HepG2 (cell line): ENCODE measurements around the gene STC2. TPM values are rescaled to one million over a fixed set of nuclear protein-coding genes. Genes with fewer than 3 reads are reported as not detected.

Experiments
- ATAC-seq: fragments of 200-7000 bp; cut with Tn5 transposase; 3 replicates; pipeline ENCODE4 v1.9.1; 2020; ENCODE audit warnings: mild to moderate bottlenecking, moderate library complexity
- BruUV-seq: library from RNA; stranded (reverse); fragments of 400-500 nt; replicated peaks from 2 replicates; lab custom pipeline; 2021; lab: Mats Ljungman, UMichigan
- CTCF ChIA-PET: fragments of 300-600 bp; formaldehyde crosslinking; extraction: SDS; loops from one replicate; lab custom pipeline; 2021; ENCODE audit warnings: low total read pairs, inconsistent platforms, low intra/inter-chr PET ratio; lab: Yijun Ruan, JAX
- POLR2A ChIA-PET: fragments of 350-600 bp; sonication (Branson Sonifier 250); formaldehyde crosslinking; loops from one replicate; lab custom pipeline; 2020; ENCODE audit warnings: antibody characterized with exemption, inconsistent platforms; lab: Yijun Ruan, JAX
- DNase-seq: peaks from one replicate; pipeline ENCODE4 v3.0.0-alpha.2; 2015; ENCODE audit warnings: low spot score
- FAIRE-seq: peaks from 3 replicates; lab custom pipeline; 2011; peaks lifted over from hg19 to GRCh38; lab: Jason Lieb, UNC
- H2AFZ ChIP-seq: one replicate; pipeline ENCODE4 v1.6.1; 2011; ENCODE audit warnings: low read length, inconsistent platforms
- H3K27ac ChIP-seq: fragments of 300-600 bp; 3 replicates; pipeline ENCODE4 v1.8.0; 2011; ENCODE audit warnings: mixed run types, mild to moderate bottlenecking, mixed read lengths, low read length, inconsistent platforms; ENCODE audit not compliant: insufficient read depth; ENCODE audit errors: extremely low read length
- H3K27me3 ChIP-seq, 2 experiments: fragments of 200-600 bp in 1 of 2; 2 replicates in 1 of 2; 3 replicates in 1 of 2; pipeline versions ENCODE4 v1.6.0 to v1.8.0; 2011; ENCODE audit warnings: low read length in 2 of 2, mild to moderate bottlenecking in 2 of 2, moderate library complexity in 2 of 2, inconsistent platforms in 1 of 2; ENCODE audit not compliant: insufficient read depth in 2 of 2, control insufficient read depth in 1 of 2
- H3K36me3 ChIP-seq, 2 experiments: fragments of 200-600 bp in 1 of 2; replicated peaks in 1 of 2; 2 replicates in 1 of 2; 3 replicates in 1 of 2; pipeline versions ENCODE4 v1.5.1 to v1.8.0; 2011; ENCODE audit warnings: low read length in 2 of 2, inconsistent platforms in 1 of 2; ENCODE audit not compliant: insufficient read depth in 2 of 2, control insufficient read depth in 1 of 2
- H3K4me1 ChIP-seq: 2 replicates; pipeline ENCODE4 v1.5.1; 2012; ENCODE audit warnings: low read length, inconsistent platforms; ENCODE audit not compliant: insufficient read depth
- H3K4me2 ChIP-seq: 2 replicates; pipeline ENCODE4 v1.6.0; 2011; ENCODE audit warnings: low read depth, low read length, inconsistent platforms
- H3K4me3 ChIP-seq, 3 experiments: fragments of 200-600 bp in 1 of 3; sonication (generic), shearing (Covaris generic) in 1 of 3; replicated peaks in 1 of 3; 2 replicates each; pipeline ENCODE4 v1.5.1; 2011 to 2016; ENCODE audit warnings: low read length in 3 of 3, inconsistent platforms in 2 of 3, low read depth in 2 of 3, mild to moderate bottlenecking in 2 of 3, control low read depth in 1 of 3, mixed read lengths in 1 of 3; ENCODE audit not compliant: insufficient read depth in 1 of 3
- H3K79me2 ChIP-seq: one replicate; pipeline ENCODE4 v1.6.1; 2011; ENCODE audit warnings: low read length, inconsistent platforms; ENCODE audit not compliant: insufficient read depth
- H3K9ac ChIP-seq: 2 replicates; pipeline ENCODE4 v1.6.0; 2011; ENCODE audit warnings: mild to moderate bottlenecking, low read depth, low read length, inconsistent platforms; ENCODE audit not compliant: insufficient read depth
- H3K9me3 ChIP-seq: 2 replicates; pipeline ENCODE4 v1.5.1; 2012; ENCODE audit warnings: mild to moderate bottlenecking, low read length
- H4K20me1 ChIP-seq: 2 replicates; pipeline ENCODE4 v1.6.0; 2011; ENCODE audit warnings: inconsistent platforms, mild to moderate bottlenecking, low read length, moderate library complexity; ENCODE audit not compliant: insufficient read depth
- ELF4 ChIP-seq: sonication (generic); formaldehyde crosslinking; IDR thresholded peaks from 2 replicates; pipeline ENCODE4 v1.5.0; 2020; ENCODE audit warnings: missing genetic modification reagents, mild to moderate bottlenecking, moderate library complexity, borderline replicate concordance
- KDM4B ChIP-seq: sonication (generic); formaldehyde crosslinking; IDR thresholded peaks from 2 replicates; pipeline ENCODE4 v1.4.0; 2020; ENCODE audit warnings: missing genetic modification reagents
- POLR2G ChIP-seq: fragments of 200-400 bp; formaldehyde crosslinking; IDR thresholded peaks from 2 replicates; pipeline ENCODE4 v1.6.1; 2018; ENCODE audit warnings: mild to moderate bottlenecking, low read depth, low read length, moderate library complexity
- RBFOX2 ChIP-seq: fragments of 200-400 bp; formaldehyde crosslinking; IDR thresholded peaks from 2 replicates; pipeline ENCODE4 v1.6.1; 2017; ENCODE audit warnings: low read depth, mild to moderate bottlenecking, low read length
- TGIF2 ChIP-seq: IDR thresholded peaks from 2 replicates; pipeline ENCODE4 v1.6.1; 2016; ENCODE audit warnings: control low read depth, missing compliant biosample characterization
- TOE1 ChIP-seq: sonication (generic); formaldehyde crosslinking; IDR thresholded peaks from 2 replicates; pipeline ENCODE4 v1.4.0; 2020; ENCODE audit warnings: mild to moderate bottlenecking, missing genetic modification reagents
- ZNF260 ChIP-seq: sonication (generic); formaldehyde crosslinking; IDR thresholded peaks from 2 replicates; pipeline ENCODE4 v1.4.0; 2020; ENCODE audit warnings: missing genetic modification reagents, low read depth, mild to moderate bottlenecking, borderline replicate concordance
- ZNF335 ChIP-seq: sonication (generic); formaldehyde crosslinking; IDR thresholded peaks from 2 replicates; pipeline ENCODE4 v1.4.0; 2020; ENCODE audit warnings: missing genetic modification reagents
- ZNF546 ChIP-seq: sonication (generic); formaldehyde crosslinking; conservative IDR thresholded peaks from 2 replicates; pipeline ENCODE4 v1.8.1; 2023; ENCODE audit warnings: mild to moderate bottlenecking, missing genetic modification reagents
- WGBS: methylation state at CpG from one replicate; pipeline ENCODE4 v1.1.6; 2017; ENCODE audit warnings: low lambda C conversion rate; 5-methylcytosine and 5-hydroxymethylcytosine counted together
- in situ Hi-C: cut with HindIII; loops from 2 replicates; pipeline ENCODE4 v1.10.0; 2017; ENCODE audit warnings: low pct_unique_long_range_greater_than_20kb; ENCODE audit not compliant: extremely low pct_ligation_motif_present
- intact Hi-C: fragments of 100-400 bp; cut with micrococcal nuclease; formaldehyde crosslinking; loops from one replicate; pipeline ENCODE4 v1.10.0; 2022; ENCODE audit not compliant: unreplicated experiment
- polyA plus RNA-seq, 8 experiments: library from polyadenylated mRNA; depleted of rRNA in 3 of 8; stranded (reverse) in 7 of 8; unstranded in 1 of 8; fragments of >200 nt; fragmentation: Illumina TruSeq in 4 of 8; extraction: Trizol in 4 of 8; gene quantifications; 2 replicates each; pipeline versions ENCODE4 v1.2.1 to v1.2.3, GENCODE V29; 2011 to 2016; ENCODE audit warnings: low read depth in 4 of 8, missing spikeins in 1 of 8, mixed read lengths in 1 of 8; ENCODE audit not compliant: insufficient read depth in 1 of 8
- total RNA-seq, 5 experiments: library from RNA; depleted of rRNA; stranded (reverse); fragments of >200 nt; fragmentation: Illumina TruSeq; extraction: Trizol; gene quantifications; 2 replicates each; pipeline ENCODE4 v1.2.3, GENCODE V29; 2016; ENCODE audit warnings: low read depth in 1 of 5

The STC2 gene
- total and polyA plus RNA-seq, 2 of the 13 experiments (the other 11 are each of a cell fraction or from before 2014, with no cell fraction given): 27.1 to 69.2 TPM

DNA sequence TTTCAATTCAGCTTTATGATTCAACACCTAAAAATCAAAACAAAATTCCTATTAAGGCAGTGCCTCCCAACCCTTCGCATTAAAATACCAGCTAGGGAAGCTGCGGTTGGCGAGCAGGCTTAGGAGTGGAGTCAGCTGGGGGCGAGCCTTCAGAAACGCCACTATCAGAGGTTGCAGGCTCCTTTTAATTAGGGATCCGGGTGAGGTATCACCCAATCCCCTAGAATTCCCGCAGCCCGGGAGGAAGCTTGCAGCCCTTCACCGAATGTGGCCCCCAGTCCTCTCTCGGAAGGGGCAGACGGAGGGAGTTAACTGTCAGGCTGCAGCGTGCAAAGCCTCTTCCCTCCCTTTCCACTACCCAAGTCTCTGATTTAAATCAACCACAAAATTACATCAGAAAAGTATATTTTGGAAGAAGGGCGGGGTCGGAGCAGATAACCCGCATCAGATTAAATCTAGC lies 1.7 kb downstream of the STC2 start:
- no peaks in the 10 kb centered on the region; a peak in 1 of 5 replicates for H3K27me3 ChIP-seq
- H3K4me2 ChIP-seq: peak overlapping the region; percentile 95
- ChIA-PET POLR2A (interaction anchor here (5.3 to 7.2 kb wide), 3 partner anchors 9 to 31 kb away, joined by 86 to 513 read pairs (median 130); no protein-coding TSS in a partner anchor), CTCF (no interaction called here)
- peaks cover 56% of the 10 kb centered on the region for H4K20me1 ChIP-seq
- 2% methylated on average over 15 of the region's 15 CpGs for WGBS
- H3K4me3 ChIP-seq: peak overlapping the region; percentile 87 to 97 (median 88)
- ATAC-seq: no peak
- TF ChIP-seq ZNF335: no peak
- no peak for TF ChIP-seq ZNF546 (CRISPR knock-in tag)
- no peak for TF ChIP-seq ZNF260 (CRISPR knock-in tag)
- peak; percentile 34; the same call in 1 of the 2 replicates for TF ChIP-seq TGIF2 (CRISPR knock-in tag)
- TF ChIP-seq TOE1 (CRISPR knock-in tag): no peak
- peaks cover 61% of the 10 kb centered on the region for H3K4me1 ChIP-seq
- FAIRE-seq: no peak
- peaks cover 23 to 44% of the 10 kb centered on the region in 2 experiments for H3K36me3 ChIP-seq
- no peak for DNase-seq
- no peaks in the 10 kb centered on the region for H3K9me3 ChIP-seq
- peak overlapping the region; percentile 82 for H3K9ac ChIP-seq
- no TSS peak for BruUV-seq
- no peak overlapping the region for H3K27ac ChIP-seq
- in situ Hi-C loops: no loop called here
- no peak overlapping the region for H2AFZ ChIP-seq
- H3K79me2 ChIP-seq: peaks cover 53% of the 10 kb centered on the region
- intact Hi-C loops: no loop called here

DNA sequence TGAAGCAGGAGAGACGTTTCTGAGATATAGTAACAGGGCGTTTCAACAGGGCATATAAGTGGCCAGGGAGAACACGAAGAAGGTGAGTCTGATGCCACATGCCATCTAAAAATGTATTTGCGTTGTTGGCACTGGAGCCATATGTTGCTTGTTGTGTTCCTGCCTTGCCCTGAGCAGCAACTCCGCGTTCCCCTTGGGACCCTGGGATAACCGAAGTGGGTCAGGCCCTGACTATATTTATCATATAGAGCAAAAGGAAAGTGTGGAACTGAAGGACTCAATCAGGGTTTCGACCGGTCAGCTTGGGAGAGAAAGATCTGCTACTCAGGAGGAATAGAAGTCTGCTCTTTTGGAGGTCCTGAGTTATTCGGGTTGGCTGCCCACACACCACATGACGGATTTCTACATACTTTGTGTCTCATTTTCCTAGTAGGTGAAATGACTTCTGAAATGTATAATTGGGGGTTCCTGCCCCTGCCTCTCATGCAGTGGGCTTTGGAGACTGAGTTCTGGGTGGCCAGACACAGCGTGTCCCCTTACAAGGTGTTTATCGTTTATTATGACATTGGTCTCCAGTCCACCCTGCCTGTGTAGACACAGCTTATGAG lies 3.0 kb downstream of the STC2 start:
- 92% methylated on average over 13 of the region's 13 CpGs for WGBS
- Histone ChIP-seq H3K4me3 (peak overlapping the region; percentile 87 to 97 (median 88)), H3K9me3 (no peaks in the 10 kb centered on the region), H3K79me2 (peaks cover 55% of the 10 kb centered on the region), H4K20me1 (peaks cover 56% of the 10 kb centered on the region), H3K4me2 (peak overlapping the region; percentile 95), H3K27me3 (no peaks in the 10 kb centered on the region; a peak in 1 of 5 replicates), H3K27ac (no peak overlapping the region), H2AFZ (no peak overlapping the region), H3K36me3 (peaks cover 32 to 57% of the 10 kb centered on the region in 2 experiments), H3K4me1 (peaks cover 59% of the 10 kb centered on the region), H3K9ac (peak overlapping the region; percentile 82)
- ChIA-PET CTCF (no interaction called here), POLR2A (no interaction called here)
- peak; percentile 41; the same call in 1 of the 2 replicates for TF ChIP-seq POLR2G
- 0 out of 2 replicates have a peak, but pooled peaks have one; percentile 41 for TF ChIP-seq RBFOX2
- TF ChIP-seq KDM4B: no peak
- TF ChIP-seq ELF4 (CRISPR knock-in tag): 0 out of 2 replicates have a peak, but pooled peaks have one; percentile 22
- in situ Hi-C loops (no loop called here), intact Hi-C loops (no loop called here)
- DNase-seq: no peak
- TSS peak; percentile 16 for BruUV-seq
- FAIRE-seq: no peak
- no peak for ATAC-seq
